Stimulated activated CD4-positive, alpha-beta T cell treated with anti-CD3 and anti-CD28 coated beads, TNF-alpha, amount 100 ng/mL, for 1 hour (primary cell): ENCODE data around the gene SNRPA.
"Not testable (repeated sequence)": the region's sequence is repeated elsewhere in the genome, so short reads cannot be mapped to it uniquely, and the experiment has no call there.

ENCODE experiments used
- DNase-seq, 3 donors: peaks; one replicate each; pipeline ENCODE4 v3.0.0-alpha.2; 2020; ENCODE audit warnings: low read depth in 3 of 3, low spot score in 1 of 3

SNRPA gene

GRCh38 chr19:40812571-40812970, 61.6 kb downstream of the SNRPA start:
- DNase-seq = not testable (repeated sequence)

- DNase-seq = no peak
Observed at GRCh38 chr19:40813182-40813581, 62.2 kb downstream of the SNRPA start.
